GM10266 (cell line): ENCODE data around the gene FADS3.

Experiments used
- DNase-seq: peaks from one replicate; pipeline ENCODE4 v3.0.0; 2012; ENCODE audit errors: extremely low spot score
- TF ChIP-seq, protein P1 (sequence below): IDR thresholded peaks from 2 replicates; pipeline ENCODE4 v1.5.1; 2012; ENCODE audit warnings: mild to moderate bottlenecking, low read depth; ENCODE audit not compliant: control insufficient read depth, insufficient read depth; ENCODE audit errors: missing control alignments

The FADS3 gene, protein sequence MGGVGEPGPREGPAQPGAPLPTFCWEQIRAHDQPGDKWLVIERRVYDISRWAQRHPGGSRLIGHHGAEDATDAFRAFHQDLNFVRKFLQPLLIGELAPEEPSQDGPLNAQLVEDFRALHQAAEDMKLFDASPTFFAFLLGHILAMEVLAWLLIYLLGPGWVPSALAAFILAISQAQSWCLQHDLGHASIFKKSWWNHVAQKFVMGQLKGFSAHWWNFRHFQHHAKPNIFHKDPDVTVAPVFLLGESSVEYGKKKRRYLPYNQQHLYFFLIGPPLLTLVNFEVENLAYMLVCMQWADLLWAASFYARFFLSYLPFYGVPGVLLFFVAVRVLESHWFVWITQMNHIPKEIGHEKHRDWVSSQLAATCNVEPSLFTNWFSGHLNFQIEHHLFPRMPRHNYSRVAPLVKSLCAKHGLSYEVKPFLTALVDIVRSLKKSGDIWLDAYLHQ

DNA sequence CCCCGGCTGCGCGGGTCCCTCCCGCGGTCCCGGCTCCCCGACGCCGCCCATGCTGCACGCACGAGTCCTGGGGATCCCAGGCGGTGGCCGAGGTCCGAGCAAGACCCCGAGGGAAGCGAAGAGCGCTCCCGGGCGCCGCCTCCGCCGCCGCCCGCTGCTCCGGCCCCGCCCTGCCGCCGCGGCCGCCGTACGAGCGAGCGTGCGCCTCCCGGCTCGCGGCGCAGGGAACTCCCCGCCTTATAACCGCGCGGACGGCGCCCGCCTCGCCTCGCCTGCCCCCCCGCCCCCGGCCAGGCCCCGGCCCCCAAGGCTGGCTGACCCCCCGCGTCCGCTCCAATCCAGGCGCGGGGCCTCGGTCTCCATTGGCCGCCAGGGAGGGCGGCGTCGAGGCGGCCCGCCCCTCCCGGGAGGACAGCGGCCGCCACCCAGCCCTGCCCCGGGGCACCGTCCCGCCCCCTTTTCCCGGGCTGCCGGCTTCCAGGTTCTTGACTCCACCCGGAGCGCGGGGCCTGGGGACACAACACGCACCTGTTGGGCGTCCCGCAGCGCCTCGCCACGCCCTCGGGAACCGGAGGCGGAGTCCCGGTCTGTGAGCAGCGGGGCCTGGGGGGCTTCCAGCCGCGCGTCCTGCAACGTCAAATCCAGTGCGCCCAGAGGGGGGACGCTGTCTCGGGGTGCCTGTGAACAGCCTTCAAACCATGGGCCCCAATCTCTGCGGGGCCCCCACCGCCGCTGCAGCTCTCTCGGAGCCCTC, at the start of gene FADS3:
FADS3 (minus strand) TSS at position 215 of the 754 bp plus-strand sequence; CDS start at position 51, 164 bp downstream.
- TF ChIP-seq, protein P1, sequence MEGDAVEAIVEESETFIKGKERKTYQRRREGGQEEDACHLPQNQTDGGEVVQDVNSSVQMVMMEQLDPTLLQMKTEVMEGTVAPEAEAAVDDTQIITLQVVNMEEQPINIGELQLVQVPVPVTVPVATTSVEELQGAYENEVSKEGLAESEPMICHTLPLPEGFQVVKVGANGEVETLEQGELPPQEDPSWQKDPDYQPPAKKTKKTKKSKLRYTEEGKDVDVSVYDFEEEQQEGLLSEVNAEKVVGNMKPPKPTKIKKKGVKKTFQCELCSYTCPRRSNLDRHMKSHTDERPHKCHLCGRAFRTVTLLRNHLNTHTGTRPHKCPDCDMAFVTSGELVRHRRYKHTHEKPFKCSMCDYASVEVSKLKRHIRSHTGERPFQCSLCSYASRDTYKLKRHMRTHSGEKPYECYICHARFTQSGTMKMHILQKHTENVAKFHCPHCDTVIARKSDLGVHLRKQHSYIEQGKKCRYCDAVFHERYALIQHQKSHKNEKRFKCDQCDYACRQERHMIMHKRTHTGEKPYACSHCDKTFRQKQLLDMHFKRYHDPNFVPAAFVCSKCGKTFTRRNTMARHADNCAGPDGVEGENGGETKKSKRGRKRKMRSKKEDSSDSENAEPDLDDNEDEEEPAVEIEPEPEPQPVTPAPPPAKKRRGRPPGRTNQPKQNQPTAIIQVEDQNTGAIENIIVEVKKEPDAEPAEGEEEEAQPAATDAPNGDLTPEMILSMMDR: peak; percentile 7
- peak; percentile 88 for DNase-seq

DNA sequence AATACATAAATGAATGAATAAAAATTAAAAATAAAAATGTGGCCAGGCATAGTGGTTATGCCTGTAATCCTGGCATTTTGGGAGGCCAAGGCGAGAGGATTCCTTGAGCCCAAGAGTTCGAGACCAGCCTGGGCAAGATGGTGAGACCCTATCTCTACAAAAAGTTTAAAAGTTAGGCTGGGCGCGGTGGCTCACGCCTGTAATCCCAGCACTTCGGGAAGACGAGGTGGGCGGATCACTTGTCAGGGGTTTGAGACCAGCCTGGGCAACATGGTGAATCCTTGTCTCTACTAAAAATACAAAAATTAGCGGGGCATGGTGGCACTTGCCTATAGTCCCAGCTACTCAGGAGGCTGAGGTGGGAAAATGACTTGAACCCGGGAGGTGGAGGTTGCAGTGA, 49.1 kb upstream of the FADS3 start:
- DNase-seq: no peak
- TF ChIP-seq, protein P1: no peak

DNA sequence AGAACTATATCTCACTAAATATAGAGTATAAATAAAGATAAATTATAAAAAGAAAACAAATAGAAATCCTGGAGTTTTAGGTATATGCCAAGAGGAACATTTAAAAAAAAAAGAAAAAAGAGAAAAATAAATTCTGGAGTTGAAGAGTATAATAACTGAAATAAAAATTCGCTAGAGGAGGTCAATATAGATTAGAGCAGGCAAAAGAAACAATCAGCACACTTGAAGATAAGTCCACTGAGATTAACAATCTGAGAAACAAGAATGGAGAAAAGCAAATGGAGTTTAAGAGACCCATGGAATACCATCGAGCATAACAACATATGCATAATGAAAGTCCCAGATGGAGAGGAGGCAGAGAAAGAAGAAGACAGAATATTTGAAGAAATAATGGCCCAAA, 44.5 kb upstream of the FADS3 start:
- TF ChIP-seq, protein P1: no peak
- no peak for DNase-seq

DNA sequence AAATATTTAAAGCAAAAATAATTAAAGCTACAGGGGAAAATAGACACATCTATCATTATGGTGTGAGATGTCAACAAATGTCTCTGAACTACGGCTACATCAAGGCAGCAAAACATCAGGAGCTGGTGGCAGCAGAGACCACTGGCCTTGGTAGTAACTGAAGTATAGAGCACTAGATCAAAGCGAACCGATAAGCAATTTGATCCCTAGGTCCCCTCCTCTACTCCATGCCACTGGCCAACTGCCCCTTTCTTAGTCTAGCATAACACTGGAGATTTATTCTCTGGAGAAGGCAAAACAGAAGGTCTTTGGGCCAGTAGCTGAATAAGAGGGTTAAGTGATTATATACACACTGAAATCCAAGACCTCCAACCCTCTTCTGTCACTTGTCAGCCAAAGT, 39.6 kb upstream of the FADS3 start:
- DNase-seq: no peak
- TF ChIP-seq, protein P1: no peak

DNA sequence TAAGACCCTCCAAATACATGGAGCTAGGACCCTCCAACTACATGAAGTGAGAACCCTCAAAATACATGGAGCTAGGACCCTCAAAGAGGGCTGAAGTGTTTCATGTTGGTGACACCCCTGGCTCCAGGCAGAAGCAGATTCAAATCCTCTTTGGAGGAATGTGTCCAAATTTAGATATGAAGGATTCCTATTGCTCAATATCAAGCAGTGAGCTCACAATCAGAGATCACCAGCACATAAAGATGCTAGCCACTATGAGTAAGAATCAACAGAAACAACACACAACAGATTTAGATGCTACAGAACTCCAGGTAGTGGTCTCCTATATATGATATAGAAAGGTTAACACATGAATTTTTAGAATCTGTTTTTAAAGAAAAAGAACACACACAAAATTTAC, 37.3 kb upstream of the FADS3 start:
- no peak for DNase-seq
- TF ChIP-seq, protein P1: no peak

DNA sequence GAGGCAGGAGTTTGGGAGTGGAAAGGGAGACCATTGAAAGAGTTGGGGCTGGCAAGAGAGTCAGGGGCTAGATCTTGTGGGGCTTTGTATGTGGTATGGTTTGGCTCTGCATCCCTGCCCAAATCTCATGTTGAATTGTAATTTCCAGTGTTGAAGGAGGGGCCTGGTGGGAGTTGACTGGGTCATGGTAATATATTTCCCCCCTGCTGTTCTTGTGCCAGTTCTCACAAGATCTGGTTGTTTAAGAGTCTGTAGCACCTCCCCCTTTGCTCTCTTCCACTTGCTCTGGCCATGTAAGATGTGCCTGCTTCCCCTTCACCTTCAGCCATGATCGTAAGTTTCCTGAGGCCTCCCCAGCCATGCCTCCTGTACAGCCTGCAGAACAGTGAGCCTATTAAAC, 36.2 kb upstream of the FADS3 start:
- TF ChIP-seq, protein P1: no peak
- no peak for DNase-seq

DNA sequence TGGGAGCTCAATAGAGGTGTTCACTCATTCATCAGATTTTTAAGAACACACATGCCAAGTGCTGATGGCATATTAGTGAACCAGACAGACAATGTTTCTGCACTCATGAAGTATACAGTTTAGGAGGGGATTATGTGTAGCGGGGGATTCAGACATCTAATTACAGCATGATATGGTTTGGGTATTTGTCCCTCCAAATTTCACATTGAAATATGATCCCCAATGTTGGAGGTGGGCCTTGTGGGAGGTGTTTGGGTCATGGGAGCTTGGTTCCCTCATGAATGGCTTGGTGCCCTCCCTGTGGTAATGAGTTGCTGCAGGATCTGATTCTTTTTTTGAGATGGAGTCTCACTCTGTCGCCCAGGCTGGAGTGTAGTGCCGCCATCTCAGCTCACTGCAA, 34.9 kb upstream of the FADS3 start:
- TF ChIP-seq, protein P1: no peak

More for the DNA sequence above, 34.9 kb upstream of the FADS3 start:
- no peak for DNase-seq
